Neural progenitor cell (in vitro differentiated cells): ENCODE data around the gene PLA2G5. TPM values are rescaled to one million over a fixed set of nuclear protein-coding genes. Genes with fewer than 3 reads are reported as not detected.
A peak's percentile ranks its signal among the peaks of the same experiment; 100 is the strongest.

ENCODE experiments used
- DNase-seq: peaks from one replicate; pipeline ENCODE4 v3.0.0-alpha.2; 2016; ENCODE audit warnings: low spot score
- H2AFZ ChIP-seq: fragments of 200-600 bp; sonication (generic); replicated peaks from 2 replicates; pipeline ENCODE4 v1.6.1; 2016; ENCODE audit warnings: antibody characterized with exemption
- H3F3A ChIP-seq: fragments of 200-600 bp; sonication (generic); 2 replicates; pipeline ENCODE4 v1.6.1; 2016; ENCODE audit warnings: antibody characterized with exemption, low read depth
- H3K27ac ChIP-seq: fragments of 200-600 bp; sonication (generic); 2 replicates; pipeline ENCODE4 v1.5.1; 2016; ENCODE audit warnings: mild to moderate bottlenecking
- H3K27me3 ChIP-seq: fragments of 200-600 bp; sonication (generic); 2 replicates; pipeline ENCODE4 v1.6.1; 2016; ENCODE audit warnings: mild to moderate bottlenecking, moderate library complexity
- H3K36me3 ChIP-seq: fragments of 200-600 bp; sonication (generic); 2 replicates; pipeline ENCODE4 v1.5.1; 2016
- H3K4me1 ChIP-seq: fragments of 200-600 bp; sonication (generic); 2 replicates; pipeline ENCODE4 v1.6.1; 2016; ENCODE audit warnings: mixed run types
- H3K4me2 ChIP-seq: fragments of 200-600 bp; sonication (generic); 2 replicates; pipeline ENCODE4 v1.6.1; 2016
- H3K4me3 ChIP-seq: fragments of 200-600 bp; sonication (generic); 2 replicates; pipeline ENCODE4 v1.5.1; 2016
- H3K79me2 ChIP-seq: fragments of 200-600 bp; sonication (generic); 2 replicates; pipeline ENCODE4 v1.6.1; 2016; ENCODE audit warnings: low read depth
- H3K9ac ChIP-seq: fragments of 200-600 bp; sonication (generic); 2 replicates; pipeline ENCODE4 v1.6.1; 2016
- H3K9me3 ChIP-seq: fragments of 200-600 bp; sonication (generic); 2 replicates; pipeline ENCODE4 v1.5.1; 2016; ENCODE audit warnings: low read depth
- H4K20me1 ChIP-seq: fragments of 200-600 bp; sonication (generic); 2 replicates; pipeline ENCODE4 v1.6.1; 2016; ENCODE audit warnings: low read depth
- H3K27ac Mint-ChIP-seq: 3 replicates; pipeline ENCODE4 v1.8.0; 2021; ENCODE audit warnings: mixed read lengths
- H3K27me3 Mint-ChIP-seq: 2 replicates; pipeline ENCODE4 v1.8.0; 2022; ENCODE audit warnings: low read depth, mild to moderate bottlenecking, inconsistent platforms, moderate library complexity, mixed read lengths; ENCODE audit not compliant: insufficient read depth
- H3K36me3 Mint-ChIP-seq: 3 replicates; pipeline ENCODE4 v1.8.0; 2021; ENCODE audit warnings: mixed read lengths
- H3K4me1 Mint-ChIP-seq: 3 replicates; pipeline ENCODE4 v1.8.0; 2021; ENCODE audit warnings: mixed read lengths
- H3K4me3 Mint-ChIP-seq: 3 replicates; pipeline ENCODE4 v1.8.0; 2021; ENCODE audit warnings: mild to moderate bottlenecking, moderate library complexity, mixed read lengths
- H3K9me3 Mint-ChIP-seq: 3 replicates; pipeline ENCODE4 v1.8.0; 2020; ENCODE audit warnings: mixed read lengths
- CTCF ChIP-seq: fragments of 200-600 bp; sonication (generic); IDR thresholded peaks from 2 replicates; pipeline ENCODE4 v1.5.1; 2017; ENCODE audit warnings: antibody characterized with exemption, mild to moderate bottlenecking
- EZH2 ChIP-seq: fragments of 200-600 bp; sonication (generic); IDR thresholded peaks from 2 replicates; pipeline ENCODE4 v1.6.1; 2017; ENCODE audit warnings: antibody characterized with exemption, mild to moderate bottlenecking, moderate library complexity
- EZH2phosphoT487 ChIP-seq: fragments of 200-600 bp; sonication (generic); IDR thresholded peaks from 2 replicates; pipeline ENCODE4 v1.6.1; 2017; ENCODE audit warnings: antibody characterized with exemption
- total RNA-seq: library from RNA; depleted of rRNA; stranded (reverse); fragments of >200 nt; gene quantifications from 2 replicates; pipeline ENCODE4 v1.2.3, GENCODE V29; 2015; ENCODE audit warnings: low replicate concordance

The PLA2G5 gene
- total RNA-seq, 1 donor from 2014 or later: not detected

DNA sequence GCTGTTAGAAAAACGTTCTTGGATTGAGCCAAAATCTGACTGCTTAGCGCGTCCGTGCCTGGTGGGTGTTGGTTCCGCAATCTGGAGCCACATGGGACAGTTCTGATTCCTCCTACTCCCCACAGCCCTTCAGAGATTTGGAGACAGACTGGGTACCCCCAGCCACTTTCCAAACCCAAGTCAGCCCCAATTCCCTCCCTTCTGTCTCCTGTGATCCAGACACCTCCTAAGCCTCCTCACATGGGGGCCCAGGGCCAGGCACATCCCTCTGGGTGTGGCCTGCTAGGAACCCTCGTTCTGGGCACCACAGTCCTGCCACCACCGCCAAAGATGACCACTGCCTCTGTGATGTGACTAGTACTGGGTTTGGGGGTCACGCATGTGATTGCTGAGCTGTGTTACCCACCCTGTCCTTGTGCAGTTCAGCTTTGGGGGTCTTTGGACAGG, 4.8 kb downstream of the PLA2G5 start:
- H3K9me3 ChIP-seq: no peaks in the 10 kb centered on the region
- H3K4me1 ChIP-seq: no peaks in the 10 kb centered on the region
- no peak overlapping the region for H3K27ac ChIP-seq
- Mint-ChIP-seq H3K27me3 (peaks cover 10% of the 10 kb centered on the region), H3K4me3 (no peak overlapping the region), H3K9me3 (no peaks in the 10 kb centered on the region), H3K4me1 (no peaks in the 10 kb centered on the region), H3K27ac (peak overlapping the region; percentile 31), H3K36me3 (no peaks in the 10 kb centered on the region)
- no peaks in the 10 kb centered on the region for H3K36me3 ChIP-seq
- no peak for TF ChIP-seq EZH2
- no peak for TF ChIP-seq EZH2phosphoT487
- TF ChIP-seq CTCF: no peak
- no peak overlapping the region for H3K4me3 ChIP-seq
- H3F3A ChIP-seq: no peaks in the 10 kb centered on the region
- no peaks in the 10 kb centered on the region for H3K27me3 ChIP-seq
- H4K20me1 ChIP-seq: no peaks in the 10 kb centered on the region
- no peak overlapping the region for H2AFZ ChIP-seq
- no peaks in the 10 kb centered on the region for H3K79me2 ChIP-seq
- no peak overlapping the region for H3K9ac ChIP-seq
- no peak overlapping the region for H3K4me2 ChIP-seq
- DNase-seq: no peak

DNA sequence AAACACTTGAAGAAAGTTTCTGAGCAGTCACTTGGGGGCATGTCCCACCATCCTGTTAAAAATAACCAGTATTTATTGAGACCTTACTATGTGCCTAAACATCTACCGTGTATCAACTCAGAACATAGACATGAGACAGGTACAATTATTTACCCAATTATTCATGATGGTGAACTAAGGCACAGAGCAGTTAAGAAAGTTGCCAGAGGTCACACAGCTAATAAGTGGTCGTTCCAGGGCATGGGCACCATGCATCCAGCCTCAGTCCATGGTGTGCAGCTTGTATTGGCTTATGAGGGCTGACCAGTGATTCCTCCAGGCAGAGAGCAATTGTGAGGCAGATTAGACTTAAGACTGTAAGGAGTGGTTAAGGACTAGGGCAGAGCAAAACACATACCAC, 5.4 kb downstream of the PLA2G5 start:
- Mint-ChIP-seq H3K4me3 (no peak overlapping the region), H3K36me3 (no peaks in the 10 kb centered on the region), H3K27ac (no peak overlapping the region), H3K9me3 (no peaks in the 10 kb centered on the region), H3K4me1 (no peaks in the 10 kb centered on the region), H3K27me3 (peaks cover 11% of the 10 kb centered on the region)
- H3K4me1 ChIP-seq: no peaks in the 10 kb centered on the region
- no peaks in the 10 kb centered on the region for H3K27me3 ChIP-seq
- H3K4me2 ChIP-seq: no peak overlapping the region
- no peak overlapping the region for H3K9ac ChIP-seq
- no peaks in the 10 kb centered on the region for H3K9me3 ChIP-seq
- no peak overlapping the region for H3K27ac ChIP-seq
- no peak for TF ChIP-seq EZH2phosphoT487
- no peak for TF ChIP-seq EZH2
- no peak for TF ChIP-seq CTCF
- DNase-seq: no peak
- H3F3A ChIP-seq: no peaks in the 10 kb centered on the region
- no peaks in the 10 kb centered on the region for H3K79me2 ChIP-seq
- H2AFZ ChIP-seq: no peak overlapping the region
- H3K4me3 ChIP-seq: no peak overlapping the region
- no peaks in the 10 kb centered on the region for H4K20me1 ChIP-seq
- no peaks in the 10 kb centered on the region for H3K36me3 ChIP-seq

DNA sequence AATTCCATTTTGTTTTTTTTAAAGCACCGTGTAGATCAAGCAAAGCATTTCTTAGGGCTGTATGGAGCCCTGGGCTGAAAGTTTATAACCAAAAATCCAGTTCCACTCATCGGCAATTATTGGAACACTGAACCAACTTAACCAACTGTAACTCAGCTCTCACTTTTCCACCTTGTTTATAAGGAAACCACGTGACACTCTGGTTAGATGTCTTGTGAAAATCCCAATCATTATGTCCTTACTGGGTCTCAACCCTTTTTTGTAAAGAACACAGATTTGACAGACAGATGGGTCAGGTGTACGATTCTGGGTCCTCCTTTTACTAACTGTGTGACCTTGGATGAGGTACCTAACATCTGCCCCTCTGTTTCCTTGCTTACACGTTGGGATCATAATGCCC, 6.2 kb downstream of the PLA2G5 start:
- TF ChIP-seq EZH2 (no peak), CTCF (no peak), EZH2phosphoT487 (no peak)

More for the DNA sequence above, 6.2 kb downstream of the PLA2G5 start:
- Mint-ChIP-seq H3K27me3 (peaks cover 11% of the 10 kb centered on the region), H3K4me3 (no peak overlapping the region), H3K27ac (no peak overlapping the region), H3K36me3 (no peaks in the 10 kb centered on the region), H3K9me3 (no peaks in the 10 kb centered on the region), H3K4me1 (no peaks in the 10 kb centered on the region)
- Histone ChIP-seq H3K27me3 (no peaks in the 10 kb centered on the region), H3K36me3 (no peaks in the 10 kb centered on the region), H3K4me3 (no peak overlapping the region), H2AFZ (no peak overlapping the region), H3K9ac (no peak overlapping the region), H3K79me2 (no peaks in the 10 kb centered on the region), H3K27ac (no peak overlapping the region), H3F3A (no peaks in the 10 kb centered on the region), H3K4me1 (no peaks in the 10 kb centered on the region), H4K20me1 (no peaks in the 10 kb centered on the region), H3K4me2 (no peak overlapping the region), H3K9me3 (no peaks in the 10 kb centered on the region)
- DNase-seq: no peak
